ENCODE data around the gene CCNY. TPM values are rescaled to one million over a fixed set of nuclear protein-coding genes. Genes with fewer than 3 reads are reported as not detected.
"Not testable (repeated sequence)": the region's sequence is repeated elsewhere in the genome, so short reads cannot be mapped to it uniquely, and the experiment has no call there.

Gene CCNY
- total RNA-seq, 2 donors from 2014 or later = 31.6 to 54.0 TPM

GRCh38 chr10:35510891-35511290 lies 174.6 kb downstream of the CCNY start:
- Histone ChIP-seq H3K36me3 (no peaks in the 10 kb centered on the region), H3K9me3 (no peaks in the 10 kb centered on the region), H3K27me3 (replicated peaks; ENCODE audit: insufficient read depth) (no peaks in the 10 kb centered on the region), H3K27ac (no peak overlapping the region), H3K4me1 (replicated peaks) (no peaks in the 10 kb centered on the region), H3K4me3 (no peak overlapping the region)
- no peak for DNase-seq (ENCODE audit: low spot score)
- TF ChIP-seq CTCF (IDR thresholded peaks at IDR 0.05) = no peak
- TF ChIP-seq POLR2A (IDR thresholded peaks at IDR 0.05) = no peak
- no peak for TF ChIP-seq POLR2AphosphoS5 (IDR thresholded peaks at IDR 0.05)
- intact Hi-C loops (cut with DNase I) = no loop called here
- WGBS = 93% methylated on average over 8 of the region's 8 CpGs

GRCh38 chr10:35511647-35512046 lies 175.3 kb downstream of the CCNY start:
- TF ChIP-seq POLR2A (IDR thresholded peaks at IDR 0.05) = no peak
- TF ChIP-seq POLR2AphosphoS5 (IDR thresholded peaks at IDR 0.05) = no peak
- TF ChIP-seq CTCF (IDR thresholded peaks at IDR 0.05) = no peak

DNA sequence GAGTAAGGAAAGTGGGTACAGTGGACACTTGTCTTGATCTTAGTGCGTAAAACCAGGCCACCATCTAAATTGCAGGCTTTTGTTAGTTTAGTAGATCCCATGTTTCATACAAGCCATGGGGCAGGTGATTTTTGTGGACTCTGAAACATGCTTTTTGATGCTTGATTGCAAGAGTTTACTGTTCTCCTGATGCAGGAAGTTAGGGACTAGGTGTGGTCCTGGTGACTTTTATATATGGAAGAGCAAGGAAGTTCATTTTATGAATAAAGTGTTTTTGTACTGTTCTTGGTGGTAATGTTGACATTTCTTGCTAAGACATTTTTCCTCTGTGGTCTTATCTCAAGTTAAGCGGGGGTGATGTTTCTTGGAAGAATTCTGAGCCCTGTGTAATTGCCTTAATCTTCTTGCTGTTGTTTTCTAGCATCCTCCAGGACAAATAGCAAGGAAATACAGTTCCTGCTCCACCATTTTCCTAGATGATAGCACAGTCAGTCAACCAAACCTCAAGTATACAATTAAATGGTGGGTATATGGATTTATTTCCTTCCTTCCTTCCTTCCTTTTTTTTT lies 179.9 kb downstream of the CCNY start:
- Histone ChIP-seq H3K27ac (no peak overlapping the region), H3K4me3 (no peak overlapping the region)
- 97% methylated on average over 2 of the region's 2 CpGs for WGBS

More at GRCh38 chr10:35511647-35512046, 175.3 kb downstream of the CCNY start:
- intact Hi-C loops (cut with DNase I) = no loop called here
- no peak overlapping the region for H3K4me3 ChIP-seq
- H3K36me3 ChIP-seq = no peaks in the 10 kb centered on the region
- no peaks in the 10 kb centered on the region for H3K27me3 ChIP-seq (replicated peaks; ENCODE audit: insufficient read depth)
- WGBS = 76% methylated on average over 8 of the region's 8 CpGs
- no peak overlapping the region for H3K27ac ChIP-seq
- DNase-seq (ENCODE audit: low spot score) = no peak
- no peaks in the 10 kb centered on the region for H3K4me1 ChIP-seq (replicated peaks)
- no peaks in the 10 kb centered on the region for H3K9me3 ChIP-seq

GRCh38 chr10:35517431-35518181 lies 181.3 kb downstream of the CCNY start:
- Histone ChIP-seq H3K9me3 (no peaks in the 10 kb centered on the region), H3K27me3 (replicated peaks; ENCODE audit: insufficient read depth) (no peaks in the 10 kb centered on the region), H3K27ac (no peak overlapping the region), H3K4me1 (replicated peaks) (no peaks in the 10 kb centered on the region), H3K36me3 (no peaks in the 10 kb centered on the region), H3K4me3 (no peak overlapping the region)
- intact Hi-C loops (cut with DNase I) = no loop called here
- DNase-seq (ENCODE audit: low spot score) = no peak
- TF ChIP-seq CTCF (IDR thresholded peaks at IDR 0.05) (no peak), POLR2A (IDR thresholded peaks at IDR 0.05) (no peak), POLR2AphosphoS5 (IDR thresholded peaks at IDR 0.05) (no peak)
- 89% methylated on average over 11 of the region's 11 CpGs for WGBS

More for the DNA sequence above, 179.9 kb downstream of the CCNY start:
- Histone ChIP-seq H3K9me3 (no peaks in the 10 kb centered on the region), H3K27me3 (replicated peaks; ENCODE audit: insufficient read depth) (no peaks in the 10 kb centered on the region), H3K4me1 (replicated peaks) (no peaks in the 10 kb centered on the region), H3K36me3 (no peaks in the 10 kb centered on the region)
- no peak for TF ChIP-seq POLR2A (IDR thresholded peaks at IDR 0.05)
- TF ChIP-seq CTCF (IDR thresholded peaks at IDR 0.05) = no peak
- TF ChIP-seq POLR2AphosphoS5 (IDR thresholded peaks at IDR 0.05) = no peak
- no peak for DNase-seq (ENCODE audit: low spot score)
- intact Hi-C loops (cut with DNase I) = no loop called here

DNA sequence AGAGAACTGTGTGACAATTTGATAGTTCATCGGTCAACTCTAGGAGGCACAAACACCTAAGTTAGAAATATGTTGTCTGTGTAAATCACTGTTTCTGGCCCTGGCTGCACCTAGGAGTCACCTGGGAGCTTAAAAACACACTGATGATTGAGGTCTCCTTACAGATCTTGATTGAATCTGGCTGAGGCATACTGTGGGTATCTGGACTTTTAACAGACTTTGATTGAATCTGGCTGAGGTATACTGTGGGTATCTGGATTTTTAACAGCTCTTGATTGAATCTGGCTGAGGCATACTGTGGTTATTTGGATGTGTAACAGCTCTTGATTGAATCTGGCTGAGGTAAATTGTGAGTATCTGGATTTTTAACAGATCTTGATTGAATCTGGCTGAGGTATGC lies 181.9 kb downstream of the CCNY start:
- H3K27ac ChIP-seq; DNase-seq (ENCODE audit: low spot score); H3K9me3 ChIP-seq; H3K4me3 ChIP-seq; H3K36me3 ChIP-seq; H3K27me3 ChIP-seq (replicated peaks; ENCODE audit: insufficient read depth); intact Hi-C loops (cut with DNase I); H3K4me1 ChIP-seq (replicated peaks): not testable (repeated sequence)
- 100% methylated on average over 1 of the region's 1 CpG for WGBS

Measured in prostate gland (tissue), 2 donors.